HG03457 (cell line): ENCODE data around the gene ZNF410.
"Not testable (repeated sequence)": the region's sequence is repeated elsewhere in the genome, so short reads cannot be mapped to it uniquely, and the experiment has no call there.

Source experiments
- ATAC-seq: cut with Tn5 transposase; IDR thresholded peaks from one replicate; pipeline ENCODE4 v1.9.1; 2021; ENCODE audit warnings: moderate number of reproducible peaks; ENCODE audit not compliant: unreplicated experiment

The ZNF410 gene

GRCh38 chr14:73884438-73885190 lies 2.0 kb upstream of the ZNF410 start:
- ATAC-seq: no peak

GRCh38 chr14:73887318-73887616 lies 608 bp downstream of the ZNF410 start:
- no peak for ATAC-seq

GRCh38 chr14:73887694-73888459 lies 1.2 kb downstream of the ZNF410 start:
- no peak for ATAC-seq

- no peak for ATAC-seq
Observed at GRCh38 chr14:73888460-73888725, 1.7 kb downstream of the ZNF410 start.

GRCh38 chr14:73888971-73889370 lies 2.3 kb downstream of the ZNF410 start:
- ATAC-seq: no peak

GRCh38 chr14:73889376-73889775 lies 2.7 kb downstream of the ZNF410 start:
- no peak for ATAC-seq

- not testable (repeated sequence) for ATAC-seq
Observed at GRCh38 chr14:73894180-73894687, 7.6 kb downstream of the ZNF410 start.

- no peak for ATAC-seq
Observed at GRCh38 chr14:73895939-73896338, 9.3 kb downstream of the ZNF410 start.

- no peak for ATAC-seq
Observed at GRCh38 chr14:73896521-73896920, 9.9 kb downstream of the ZNF410 start.

GRCh38 chr14:73903028-73903427 lies 16.4 kb downstream of the ZNF410 start:
- no peak for ATAC-seq

- ATAC-seq: no peak
Observed at GRCh38 chr14:73909681-73910080, 23.0 kb downstream of the ZNF410 start.

GRCh38 chr14:73913256-73913655 lies 26.6 kb downstream of the ZNF410 start:
- no peak for ATAC-seq

- no peak for ATAC-seq
Observed at GRCh38 chr14:73916324-73916723, 29.7 kb downstream of the ZNF410 start.

- ATAC-seq: not testable (repeated sequence)
Observed at GRCh38 chr14:73919457-73919856, 32.8 kb downstream of the ZNF410 start.

- no peak for ATAC-seq
Observed at GRCh38 chr14:73924337-73924736, 37.7 kb downstream of the ZNF410 start.

GRCh38 chr14:73935666-73936065 lies 49.0 kb downstream of the ZNF410 start:
- ATAC-seq: no peak

GRCh38 chr14:73936548-73936947 lies 49.9 kb downstream of the ZNF410 start:
- no peak for ATAC-seq

GRCh38 chr14:73937012-73937411 lies 50.4 kb downstream of the ZNF410 start:
- ATAC-seq: no peak

- ATAC-seq: no peak
Observed at GRCh38 chr14:73942180-73942579, 55.5 kb downstream of the ZNF410 start.

GRCh38 chr14:73943083-73943482 lies 56.4 kb downstream of the ZNF410 start:
- no peak for ATAC-seq

- no peak for ATAC-seq
Observed at GRCh38 chr14:73944432-73945158, 57.9 kb downstream of the ZNF410 start.

GRCh38 chr14:73945159-73945670 lies 58.6 kb downstream of the ZNF410 start:
- no peak for ATAC-seq
